Hematopoietic multipotent progenitor cell (in vitro differentiated cells): ENCODE measurements around the gene RGL3. TPM values are rescaled to one million over a fixed set of nuclear protein-coding genes. Genes with fewer than 3 reads are reported as not detected.
"Not testable (repeated sequence)": the region's sequence is repeated elsewhere in the genome, so short reads cannot be mapped to it uniquely, and the experiment has no call there.

Experiments used
- DNase-seq, 3 donors: peaks; one replicate each; pipeline ENCODE4 v3.0.0-alpha.2; 2011 to 2015; ENCODE audit warnings: low read depth in 2 of 3, low spot score in 2 of 3
- total RNA-seq: library from RNA; depleted of rRNA; stranded (reverse); fragments of >200 nt; gene quantifications from one replicate; pipeline ENCODE4 v1.2.3, GENCODE V29; 2012

Gene RGL3
- total RNA-seq, 1 donor = not detected

GRCh38 chr19:11421371-11422098 lies 2.4 kb upstream of the RGL3 start:
- DNase-seq = peak in 1 of 3 donors; percentile 31

- DNase-seq = peak in 1 of 3 donors; percentile 15
Measured at GRCh38 chr19:11420429-11421370, 1.6 kb upstream of the RGL3 start.

GRCh38 chr19:11418094-11418548 lies 993 bp downstream of the RGL3 start:
- no peak for DNase-seq

- DNase-seq = no peak
Measured at GRCh38 chr19:11416346-11417052, 2.6 kb downstream of the RGL3 start.

GRCh38 chr19:11414544-11414943 lies 4.6 kb downstream of the RGL3 start:
- DNase-seq = no peak

GRCh38 chr19:11410682-11411081 lies 8.4 kb downstream of the RGL3 start:
- no peak for DNase-seq

- DNase-seq = no peak
Measured at GRCh38 chr19:11408591-11408990, 10.5 kb downstream of the RGL3 start.

GRCh38 chr19:11406703-11407236 lies 12.3 kb downstream of the RGL3 start:
- DNase-seq = not testable (repeated sequence)

- DNase-seq = peak in 2 of 3 donors; percentile 21 to 33
Measured at GRCh38 chr19:11405846-11406643, 13.1 kb downstream of the RGL3 start.

- no peak for DNase-seq
Measured at GRCh38 chr19:11404588-11405222, 14.4 kb downstream of the RGL3 start.

- no peak for DNase-seq
Measured at GRCh38 chr19:11401808-11402543, 17.1 kb downstream of the RGL3 start.

- no peak for DNase-seq
Measured at GRCh38 chr19:11400798-11401197, 18.3 kb downstream of the RGL3 start.

GRCh38 chr19:11399667-11400066 lies 19.4 kb downstream of the RGL3 start:
- no peak for DNase-seq

- no peak for DNase-seq
Measured at GRCh38 chr19:11397089-11397610, 22.0 kb downstream of the RGL3 start.

- DNase-seq = no peak
Measured at GRCh38 chr19:11390933-11391680, 28.0 kb downstream of the RGL3 start.

GRCh38 chr19:11390359-11390758 lies 28.8 kb downstream of the RGL3 start:
- no peak for DNase-seq

GRCh38 chr19:11387162-11388034 lies 31.7 kb downstream of the RGL3 start:
- DNase-seq = peak in 2 of 3 donors; percentile 46 to 72
